LHCN-M2 (cell line): ENCODE results near the gene SLC1A6. TPM values are rescaled to one million over a fixed set of nuclear protein-coding genes. Genes with fewer than 3 reads are reported as not detected.
"Not testable (repeated sequence)": the region's sequence is repeated elsewhere in the genome, so short reads cannot be mapped to it uniquely, and the experiment has no call there.

ENCODE experiments used
- DNase-seq: peaks from one replicate; pipeline ENCODE4 v3.0.0-alpha.2; 2012; ENCODE audit warnings: low read depth
- polyA plus RNA-seq: library from polyadenylated mRNA; unstranded; fragments of >200 nt; gene quantifications from one replicate; pipeline ENCODE4 v1.2.1, GENCODE V29; 2012; ENCODE audit warnings: missing spikeins
- total RNA-seq: library from RNA; depleted of rRNA; stranded (reverse); fragments of >200 nt; gene quantifications from 2 replicates; pipeline ENCODE4 v1.2.3, GENCODE V29; 2014; rRNA removed

The SLC1A6 gene
- total RNA-seq, result not detected in 2 replicates
- polyA plus RNA-seq, result not detected

DNA sequence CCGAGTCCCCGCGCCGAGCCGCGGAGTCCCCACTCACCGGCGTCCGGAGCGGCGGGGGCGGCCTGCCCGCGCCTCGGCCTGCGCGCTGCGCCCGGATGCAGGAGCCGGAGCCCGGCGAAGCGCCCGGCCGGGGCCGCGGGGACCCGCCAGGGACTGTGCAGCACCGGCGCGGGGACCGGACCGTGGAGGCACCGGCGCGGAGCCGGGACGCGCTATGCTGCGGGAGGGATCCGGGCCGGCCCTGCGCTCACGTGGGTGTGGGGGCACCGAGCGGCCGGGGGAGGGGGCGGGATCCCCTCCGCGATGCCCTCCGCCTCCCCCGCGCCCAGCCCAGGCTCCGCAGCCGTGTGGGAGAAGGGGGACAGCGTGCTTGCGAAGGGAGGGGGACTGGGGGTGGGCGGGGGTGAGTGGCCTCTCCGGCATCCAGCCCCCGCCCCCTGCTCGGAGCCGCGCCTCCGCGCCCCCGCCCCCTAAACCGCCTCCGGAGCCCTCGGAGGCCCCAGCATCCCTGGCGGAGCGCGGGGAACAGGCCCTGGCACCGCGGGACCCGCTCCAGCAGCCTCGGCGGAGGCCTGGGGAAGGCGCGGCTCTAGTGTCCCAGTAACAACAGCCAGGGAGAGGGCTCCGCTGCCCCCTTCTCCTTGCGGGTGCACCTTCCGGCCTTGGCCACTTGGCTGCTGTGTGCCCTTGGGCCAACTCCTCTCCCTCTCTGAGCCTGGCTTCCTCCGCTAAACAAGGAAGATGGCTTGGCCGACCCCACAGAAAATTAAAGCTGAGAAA is at the start of gene SLC1A6:
TSS of gene SLC1A6 (minus strand) at position 389 of the 780 bp plus-strand sequence. CDS start 6,954 bp downstream, outside the sequence.
- no peak for DNase-seq

DNA sequence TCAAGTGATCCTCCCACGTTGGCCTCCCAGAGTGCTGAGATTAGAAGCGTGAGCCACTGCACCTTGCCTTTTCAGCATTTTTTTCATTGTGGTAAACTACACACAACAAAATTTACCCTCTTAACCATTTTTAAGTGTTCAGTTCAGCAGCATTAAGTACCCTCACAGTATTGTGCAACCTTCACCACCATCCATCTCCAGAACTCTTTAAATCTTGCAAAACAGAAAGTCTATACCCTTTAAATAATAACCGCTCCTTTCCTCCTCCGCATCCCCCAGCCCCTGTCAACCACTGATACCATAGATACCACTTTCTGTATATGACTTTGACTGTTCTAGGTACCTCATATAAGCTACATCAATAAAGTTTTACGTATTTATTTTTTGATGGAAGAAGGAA is 48.8 kb upstream of the SLC1A6 start:
- no peak for DNase-seq

DNA sequence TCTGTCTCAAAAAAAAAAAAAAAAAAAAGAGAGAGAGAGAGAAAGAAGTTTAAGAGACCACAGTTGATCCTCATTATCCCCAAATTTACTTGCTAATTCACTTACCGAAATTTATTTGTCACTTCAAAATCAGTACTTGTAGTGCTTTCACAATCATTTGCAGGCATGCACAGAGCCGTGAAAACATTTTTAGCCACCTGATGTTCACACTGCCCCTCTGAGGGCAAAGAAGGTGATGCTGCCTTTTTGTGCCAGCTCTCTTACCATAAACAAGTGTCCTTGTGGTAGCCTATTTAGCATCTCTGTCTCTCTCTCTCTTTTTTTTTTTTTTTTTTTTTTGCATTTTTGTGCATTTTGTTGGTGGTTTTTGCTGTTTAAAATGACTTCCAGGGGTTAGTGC is 45.6 kb upstream of the SLC1A6 start:
- DNase-seq, result peak; percentile 7

DNA sequence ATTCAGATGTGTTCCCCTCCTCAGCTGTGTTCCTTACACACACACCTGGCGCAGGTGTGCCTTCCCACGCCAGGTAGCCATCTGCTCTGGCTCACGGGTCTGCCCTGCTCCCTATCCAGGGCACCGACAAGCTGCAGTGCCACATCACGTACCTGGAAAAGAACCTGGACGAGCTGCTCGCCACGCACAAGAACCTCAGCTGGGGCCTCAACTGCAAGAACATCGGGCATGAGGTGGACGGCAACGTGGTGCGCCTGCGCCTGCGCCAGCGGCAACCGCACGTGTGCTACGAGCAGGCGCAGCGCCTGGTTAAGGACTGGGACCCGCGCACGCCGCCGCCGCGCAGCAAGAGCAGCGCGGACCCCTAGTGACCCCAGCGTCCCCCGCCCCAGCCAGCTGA is 43.1 kb upstream of the SLC1A6 start:
- no peak for DNase-seq

DNA sequence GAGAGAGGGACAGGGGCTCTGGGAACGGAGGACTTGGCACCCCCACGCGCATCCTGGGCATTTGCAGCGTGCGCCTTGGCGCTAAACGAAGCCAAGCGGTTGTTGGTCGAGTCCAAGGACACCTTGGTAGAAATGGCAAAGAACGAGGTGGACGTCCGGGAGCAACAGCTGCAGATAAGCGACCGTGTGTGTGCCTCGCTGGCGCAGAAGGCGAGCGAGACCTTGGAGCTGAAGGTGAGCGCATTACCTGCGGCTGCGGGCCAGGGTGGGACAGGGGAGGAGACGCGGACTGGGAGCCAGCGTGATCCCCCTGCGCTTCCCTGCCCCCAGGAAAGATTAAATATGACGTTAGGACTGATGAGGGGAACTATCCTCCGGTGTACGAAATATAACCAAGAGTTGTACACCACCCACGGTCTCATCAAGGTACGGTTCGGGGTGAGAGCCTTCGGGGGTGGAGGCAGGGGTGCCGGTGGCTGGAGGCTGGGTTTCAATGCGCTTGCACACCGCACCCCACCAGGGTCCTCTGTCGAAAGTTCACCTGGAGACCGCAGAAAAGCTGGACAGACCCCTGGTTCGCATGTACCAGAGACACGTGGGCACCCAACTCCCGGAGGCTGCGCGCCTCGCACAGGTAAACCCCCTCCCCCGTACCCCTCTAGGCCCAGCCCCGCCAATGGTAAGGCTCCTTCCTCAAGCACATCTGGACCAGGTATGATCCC is 41.8 kb upstream of the SLC1A6 start:
- DNase-seq, result no peak

DNA sequence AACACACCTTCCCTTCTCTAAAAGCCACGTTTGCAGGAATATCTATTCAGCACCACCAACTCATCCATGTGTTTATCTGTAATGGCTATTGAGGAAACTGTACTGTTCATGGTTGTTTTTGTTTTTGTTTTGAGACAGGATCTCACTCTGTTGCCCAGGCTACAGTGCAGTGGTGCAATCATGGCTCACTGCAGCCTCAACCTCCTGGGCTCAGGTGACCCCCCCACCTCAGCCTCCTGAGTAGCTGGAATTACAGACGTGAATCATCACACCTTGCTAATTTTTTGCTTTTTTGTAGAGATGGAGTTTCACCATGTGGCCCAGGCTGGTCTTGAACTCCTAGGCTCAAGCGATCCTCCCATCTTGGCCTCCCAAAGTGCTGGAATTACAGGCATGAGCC is 39.2 kb upstream of the SLC1A6 start:
- DNase-seq, result not testable (repeated sequence)

DNA sequence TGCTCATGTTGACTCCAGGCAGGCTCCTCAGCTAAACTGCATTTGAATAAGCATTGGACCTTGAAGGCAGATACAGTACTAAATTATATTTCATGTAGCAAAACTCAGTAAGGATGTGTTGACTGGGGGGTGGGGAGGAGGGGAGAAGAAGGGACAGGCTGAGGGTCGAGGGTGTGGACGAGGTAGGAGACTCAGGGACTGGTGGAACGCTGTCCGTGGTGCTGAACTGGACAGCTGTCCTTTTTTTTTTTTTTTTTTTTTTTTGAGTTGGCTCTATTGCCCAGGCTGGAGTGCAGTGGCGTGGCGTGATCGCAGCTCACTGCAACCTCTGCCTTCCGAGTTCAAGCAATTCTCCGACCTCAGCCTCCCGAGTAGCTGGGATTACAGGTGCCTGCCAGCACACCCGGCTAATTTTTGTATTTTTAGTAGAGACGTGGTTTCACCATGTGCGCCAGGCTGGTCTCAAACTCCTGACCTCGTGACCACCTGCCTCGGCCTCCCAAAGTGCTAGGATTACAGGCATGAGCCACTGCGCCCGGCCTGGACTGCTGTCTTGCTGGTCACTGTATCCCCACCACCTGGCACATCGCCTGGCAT is 36.4 kb upstream of the SLC1A6 start:
- DNase-seq, result peak; percentile 9

DNA sequence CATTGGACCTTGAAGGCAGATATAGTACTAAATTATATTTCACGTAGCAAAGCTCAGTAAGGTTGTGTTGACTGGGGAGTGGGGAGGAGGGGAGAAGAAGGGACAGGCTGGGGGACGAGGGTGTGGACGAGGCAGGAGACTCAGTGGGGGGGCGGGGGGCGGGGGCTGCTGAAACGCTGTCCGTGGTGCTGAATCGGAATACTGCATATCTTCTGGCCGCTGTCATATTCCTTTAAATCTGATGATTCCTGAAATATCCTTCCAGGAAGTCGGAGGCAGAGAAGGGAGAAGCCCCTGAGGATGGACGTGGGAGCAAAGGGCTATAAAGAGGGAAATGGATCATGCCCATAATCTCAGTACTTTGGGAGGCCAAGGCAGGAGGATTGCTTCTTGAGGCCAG is 34.9 kb upstream of the SLC1A6 start:
- no peak for DNase-seq

DNA sequence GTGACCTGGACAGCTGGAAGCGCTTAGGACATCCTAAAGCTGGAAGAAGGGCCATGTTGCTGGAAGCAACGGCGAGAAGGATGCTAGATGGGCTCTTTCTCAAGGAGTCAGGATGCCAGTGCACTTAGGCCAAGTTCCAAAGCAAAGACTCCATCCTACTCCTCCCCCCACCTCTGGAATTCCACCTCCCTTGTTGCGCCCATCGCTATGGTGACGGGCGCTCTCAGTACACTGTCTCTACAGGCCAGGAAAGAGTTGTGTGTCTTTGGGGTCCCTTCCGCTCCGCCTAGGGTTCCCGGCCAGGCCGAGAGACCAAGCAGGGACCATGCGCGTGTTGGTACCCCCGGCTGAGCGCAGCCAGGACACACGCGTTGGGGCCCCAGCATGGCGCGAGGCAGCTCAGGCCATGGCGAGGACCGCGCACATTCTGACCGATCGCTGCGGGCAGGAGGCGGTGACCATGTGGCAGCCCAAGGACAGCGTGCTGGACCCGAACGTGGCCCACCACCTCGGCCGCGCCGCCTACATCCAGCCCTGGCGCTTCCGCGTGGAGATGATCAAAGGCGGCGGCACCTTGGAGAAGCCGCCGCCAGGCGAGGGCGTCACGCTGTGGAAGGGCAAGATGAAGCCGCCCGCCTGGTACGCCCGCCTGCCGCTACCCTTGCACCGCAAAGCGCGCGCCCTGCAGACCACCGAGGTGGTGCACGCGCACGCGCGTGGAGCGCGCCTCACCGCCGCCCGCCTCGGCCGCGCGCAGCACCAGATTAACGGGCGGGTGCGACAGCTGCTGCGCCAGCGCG is 31.0 kb upstream of the SLC1A6 start:
- no peak for DNase-seq

DNA sequence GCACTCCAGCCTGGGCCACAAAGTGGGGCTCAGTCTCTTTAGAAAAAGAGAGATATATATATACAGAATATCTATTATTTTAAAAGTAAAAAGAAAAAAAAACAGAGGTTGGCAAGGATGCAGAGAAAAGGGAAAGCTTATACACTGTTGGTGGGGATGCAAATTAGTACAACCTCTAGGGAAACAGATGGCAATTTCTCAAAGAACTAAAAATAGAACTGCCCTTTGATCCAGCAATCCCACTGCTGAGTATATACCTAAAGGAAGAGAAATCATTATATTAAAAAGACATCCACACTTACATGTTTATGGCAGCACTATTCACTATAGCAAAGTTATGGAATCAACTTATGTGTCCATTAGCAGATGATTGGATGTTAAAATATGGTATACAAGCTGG is 28.6 kb upstream of the SLC1A6 start:
- DNase-seq, result no peak

DNA sequence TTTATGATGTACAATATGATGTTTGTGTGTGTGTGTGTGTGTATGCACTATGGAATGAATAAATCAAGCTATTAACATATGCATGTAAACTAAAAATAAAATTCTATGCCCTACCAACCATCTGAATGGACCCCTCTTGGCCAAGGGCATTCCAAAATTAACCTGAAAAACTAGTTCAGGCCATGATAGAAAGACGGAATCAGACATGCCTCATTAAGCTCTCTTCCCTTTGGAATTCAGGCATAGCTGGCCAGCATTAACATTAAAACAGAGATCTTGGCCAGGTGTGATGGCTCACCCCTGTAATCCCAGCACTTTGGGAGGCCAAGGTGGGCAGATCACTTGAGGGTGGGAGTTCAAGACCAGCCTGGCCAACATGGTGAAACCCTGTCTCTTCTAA is 18.3 kb upstream of the SLC1A6 start:
- no peak for DNase-seq

DNA sequence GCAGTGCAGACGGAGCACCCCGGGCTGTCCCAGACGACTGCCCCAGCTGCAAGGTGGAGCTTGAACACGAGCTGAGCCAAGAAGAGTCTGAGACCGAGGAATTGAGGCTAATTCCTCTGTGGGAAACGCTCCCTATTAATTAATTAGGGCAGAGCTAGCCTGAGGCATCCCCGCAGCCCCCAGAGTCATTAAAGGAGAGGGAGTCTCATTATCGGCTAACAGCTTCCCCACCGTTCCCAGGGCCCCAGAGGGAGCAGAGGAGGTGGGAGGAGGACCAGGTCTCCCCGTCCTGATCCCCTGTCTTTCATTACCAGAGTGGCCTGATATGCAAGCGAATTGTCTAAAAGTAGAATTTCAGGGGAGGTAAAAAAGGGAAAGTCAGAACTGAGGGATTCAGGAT is 13.1 kb upstream of the SLC1A6 start:
- DNase-seq, result no peak

DNA sequence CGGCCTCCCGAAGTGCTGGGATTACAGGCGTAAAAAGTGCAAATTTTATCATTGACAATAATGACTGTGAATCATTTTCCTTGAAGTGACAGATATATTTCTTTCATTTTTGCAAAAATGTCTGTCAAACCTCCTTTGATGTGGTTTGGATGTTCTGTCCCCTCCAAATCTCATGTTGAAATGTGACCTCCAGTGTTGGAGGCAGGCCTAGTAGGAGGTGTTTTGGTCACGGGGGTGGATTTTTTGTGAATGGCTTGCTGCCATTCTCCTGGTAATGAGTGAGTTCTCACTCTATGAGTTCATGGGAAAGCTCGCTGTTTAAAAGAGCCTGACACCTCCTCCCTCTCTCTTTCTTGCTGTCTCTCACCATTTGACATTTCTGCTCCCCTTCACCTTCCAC is 5.5 kb upstream of the SLC1A6 start:
- no peak for DNase-seq

DNA sequence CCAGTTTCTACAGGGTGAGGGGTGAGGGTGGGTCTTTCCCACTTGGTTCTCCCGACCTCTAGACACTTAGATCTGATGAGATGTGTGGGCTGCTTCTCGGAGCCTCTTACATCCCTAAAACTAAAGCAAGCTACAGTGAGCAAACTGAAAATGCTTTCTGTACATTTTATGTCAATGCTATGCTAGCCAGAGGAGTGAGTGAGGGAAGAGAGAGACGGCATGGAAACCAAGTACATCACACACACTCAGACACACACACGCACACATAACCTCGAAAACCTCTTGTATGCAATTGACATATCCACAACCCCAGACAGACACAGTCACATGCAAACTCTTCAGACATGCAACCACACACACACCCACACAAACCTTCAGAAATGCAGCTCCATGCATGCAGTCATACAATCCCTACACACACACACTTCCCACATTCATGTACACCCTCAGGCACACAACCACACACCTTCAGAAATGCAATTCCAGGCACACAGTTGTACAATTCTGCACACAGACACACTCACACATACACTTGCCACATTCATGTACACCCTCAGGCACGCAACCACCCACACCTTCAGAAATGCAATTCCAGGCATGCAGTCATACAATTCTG is 1.4 kb downstream of the SLC1A6 start:
- DNase-seq, result no peak

DNA sequence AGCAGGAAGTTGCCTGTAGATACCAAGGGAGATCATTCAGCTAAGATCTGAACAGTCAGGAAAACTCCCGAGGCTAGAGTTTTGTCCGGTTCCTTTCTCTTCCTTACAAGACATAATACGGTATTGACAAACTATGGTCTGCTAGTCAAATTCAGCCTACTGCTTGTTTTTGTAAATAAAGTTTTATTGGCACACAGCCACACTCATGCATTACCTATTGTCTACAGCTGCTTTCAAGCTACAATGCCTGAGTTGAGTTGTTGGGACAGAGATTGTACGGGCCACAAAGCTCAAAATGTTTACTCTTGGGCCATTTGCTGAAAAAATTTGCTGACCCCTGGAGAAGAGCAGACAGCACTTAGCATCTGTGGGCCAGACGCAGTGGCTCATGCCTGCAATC is 2.5 kb downstream of the SLC1A6 start:
- DNase-seq, result no peak

DNA sequence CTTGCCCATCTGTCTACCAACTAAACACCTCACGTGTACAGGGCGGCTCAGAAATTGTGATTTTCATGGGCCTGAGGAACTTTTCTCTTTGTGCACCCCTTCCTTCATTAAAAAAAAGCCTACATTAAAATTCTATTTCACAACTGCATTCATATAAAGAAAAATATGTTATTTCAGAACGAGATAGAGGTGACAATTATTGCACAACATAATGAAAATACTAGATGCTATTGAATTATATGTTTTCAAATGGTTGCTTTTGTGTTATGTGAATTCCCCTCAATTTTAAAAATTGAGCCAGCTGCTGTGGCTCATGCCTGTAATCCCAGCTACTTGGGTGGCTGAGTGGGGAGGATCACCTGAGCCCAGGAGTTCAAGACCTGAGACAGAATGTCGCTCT is 5.2 kb downstream of the SLC1A6 start:
- no peak for DNase-seq

DNA sequence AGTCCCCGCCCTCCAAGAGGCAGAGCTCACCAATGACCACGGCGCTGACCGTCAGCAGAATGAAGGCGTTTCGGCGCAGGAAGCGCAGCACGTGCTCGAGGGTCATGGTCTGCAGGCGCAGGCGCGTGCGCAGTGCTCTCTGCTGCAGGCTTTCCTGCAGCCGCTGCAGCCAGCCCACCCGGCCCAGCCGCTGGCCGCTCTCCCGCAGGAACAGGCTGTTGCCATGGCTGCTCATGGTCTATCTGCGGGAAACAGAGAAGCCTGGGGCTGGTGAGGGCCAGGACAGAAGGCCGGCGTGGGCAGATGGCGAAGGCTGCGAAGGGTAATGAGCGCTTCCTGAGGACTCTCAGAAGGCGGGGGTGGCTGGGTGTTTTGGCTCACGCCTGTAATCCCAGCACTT is 7.0 kb downstream of the SLC1A6 start:
- DNase-seq, result no peak

DNA sequence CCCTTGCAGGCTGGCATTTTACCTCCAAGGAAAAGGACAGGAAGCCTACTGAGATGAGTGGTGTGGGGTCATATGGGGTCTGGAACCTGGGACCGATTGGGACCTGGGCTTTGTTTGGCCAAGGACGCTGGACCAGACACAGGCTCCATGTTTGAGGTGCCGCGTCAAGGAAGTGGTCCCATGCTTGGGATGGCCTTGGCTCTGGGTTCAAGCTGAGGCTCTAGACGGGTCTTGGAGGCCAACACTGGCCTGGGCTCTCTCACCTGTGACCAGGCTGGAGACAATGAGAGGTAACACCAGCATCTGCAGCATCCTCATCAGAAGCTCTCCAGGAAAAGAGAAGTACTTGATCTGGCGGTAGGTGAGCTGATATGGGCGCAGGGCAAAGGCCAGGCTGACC is 8.2 kb downstream of the SLC1A6 start:
- DNase-seq, result no peak

DNA sequence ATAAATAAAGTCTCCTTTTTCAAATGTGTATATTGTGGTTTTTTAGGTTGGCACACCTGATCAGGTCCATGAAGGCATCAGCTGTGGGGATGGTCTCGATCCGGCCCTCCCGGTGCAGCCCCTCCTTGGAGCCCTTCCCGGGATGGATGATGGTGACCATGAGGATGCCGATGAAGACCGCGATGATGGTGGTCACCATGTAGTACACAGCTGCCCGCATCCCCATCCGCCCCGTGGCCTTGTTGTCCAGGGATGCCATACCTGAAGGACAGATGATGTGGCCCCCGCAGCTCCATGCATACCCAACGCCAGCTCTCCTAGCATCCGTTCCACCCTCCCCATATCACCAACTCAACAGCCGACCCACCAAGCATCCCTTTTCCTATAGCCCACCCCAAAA is 11.4 kb downstream of the SLC1A6 start:
- DNase-seq, result no peak

DNA sequence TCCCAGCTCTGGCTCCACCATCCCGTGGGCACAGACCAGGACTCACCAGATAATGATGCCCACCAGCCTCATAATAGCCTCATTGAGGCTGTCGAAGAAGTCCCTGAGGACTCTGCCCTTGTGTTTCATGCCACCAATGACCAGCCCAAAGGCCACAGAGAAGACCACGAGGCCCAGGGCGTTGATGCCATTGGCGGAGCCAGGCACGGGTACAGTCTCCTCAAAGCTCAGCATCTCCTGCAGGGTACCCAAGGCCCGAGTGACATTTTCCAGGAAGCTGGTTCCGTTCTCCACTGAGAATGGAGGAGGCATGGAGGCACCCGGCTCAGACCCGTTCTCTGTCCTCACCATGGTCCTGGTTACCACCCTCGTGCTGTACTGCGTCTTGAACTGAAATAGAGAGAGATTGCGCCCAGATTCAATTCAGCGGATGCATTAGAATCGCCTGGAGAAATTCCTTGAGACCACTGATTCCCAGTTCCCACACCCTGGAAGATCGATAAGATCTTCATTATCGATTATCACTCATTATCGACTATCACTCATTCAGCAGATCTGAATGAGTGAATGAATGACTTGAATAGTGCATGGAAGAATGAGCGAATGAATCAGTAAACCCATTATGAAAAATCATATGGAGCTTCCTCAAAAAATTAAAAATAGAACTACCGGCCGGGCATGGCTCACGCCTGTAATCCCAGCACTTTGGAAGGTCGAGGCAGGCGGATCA is 17.5 kb downstream of the SLC1A6 start:
- no peak for DNase-seq

DNA sequence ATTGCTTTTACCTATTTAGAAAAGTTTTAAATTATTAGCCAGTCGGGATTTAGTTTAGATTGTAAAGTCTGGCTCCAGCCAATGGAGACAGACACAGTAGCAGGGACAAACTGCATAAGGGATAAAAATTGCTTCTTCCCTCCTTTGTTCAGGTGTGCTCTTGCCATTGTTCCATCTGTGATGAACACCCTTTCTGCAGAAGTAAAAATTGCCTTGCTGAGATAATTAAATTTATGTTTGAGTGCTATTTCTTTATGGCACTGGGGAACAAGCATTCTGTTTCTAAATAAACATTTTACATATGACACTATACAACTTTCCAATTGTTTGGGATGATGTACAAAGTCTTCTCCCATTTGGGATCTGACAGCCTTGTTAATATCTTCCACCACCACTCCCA is 20.4 kb downstream of the SLC1A6 start:
- DNase-seq, result no peak
